ENCODE results near the gene PLXNA2.
A peak's percentile ranks its signal among the peaks of the same experiment; 100 is the strongest.

The PLXNA2 gene

DNA sequence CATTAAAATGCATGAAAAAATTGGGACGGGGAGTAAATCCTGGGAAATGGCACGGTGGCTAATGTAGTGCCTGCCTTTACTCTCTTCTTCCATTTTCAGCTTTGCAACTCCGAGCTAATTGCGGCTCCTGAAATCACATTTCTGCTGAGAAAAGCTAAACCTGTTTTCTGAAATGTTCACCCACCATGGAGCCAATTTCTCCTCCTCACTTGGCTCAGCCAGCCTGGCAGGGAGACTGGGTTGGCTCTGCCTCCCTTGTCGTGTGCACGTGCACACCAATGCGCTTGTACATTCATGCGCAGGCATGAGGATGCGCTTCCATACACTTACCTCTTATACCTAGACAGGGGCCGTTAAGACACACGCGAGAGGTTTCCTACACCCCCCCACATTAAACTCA lies 165.4 kb downstream of the PLXNA2 start:
- H3K27ac ChIP-seq, result no peak overlapping the region
- ChIA-PET CTCF (no interaction called here), POLR2A (ENCODE audit: low non-redundant PET) (no interaction called here)
- TF ChIP-seq, protein P1, sequence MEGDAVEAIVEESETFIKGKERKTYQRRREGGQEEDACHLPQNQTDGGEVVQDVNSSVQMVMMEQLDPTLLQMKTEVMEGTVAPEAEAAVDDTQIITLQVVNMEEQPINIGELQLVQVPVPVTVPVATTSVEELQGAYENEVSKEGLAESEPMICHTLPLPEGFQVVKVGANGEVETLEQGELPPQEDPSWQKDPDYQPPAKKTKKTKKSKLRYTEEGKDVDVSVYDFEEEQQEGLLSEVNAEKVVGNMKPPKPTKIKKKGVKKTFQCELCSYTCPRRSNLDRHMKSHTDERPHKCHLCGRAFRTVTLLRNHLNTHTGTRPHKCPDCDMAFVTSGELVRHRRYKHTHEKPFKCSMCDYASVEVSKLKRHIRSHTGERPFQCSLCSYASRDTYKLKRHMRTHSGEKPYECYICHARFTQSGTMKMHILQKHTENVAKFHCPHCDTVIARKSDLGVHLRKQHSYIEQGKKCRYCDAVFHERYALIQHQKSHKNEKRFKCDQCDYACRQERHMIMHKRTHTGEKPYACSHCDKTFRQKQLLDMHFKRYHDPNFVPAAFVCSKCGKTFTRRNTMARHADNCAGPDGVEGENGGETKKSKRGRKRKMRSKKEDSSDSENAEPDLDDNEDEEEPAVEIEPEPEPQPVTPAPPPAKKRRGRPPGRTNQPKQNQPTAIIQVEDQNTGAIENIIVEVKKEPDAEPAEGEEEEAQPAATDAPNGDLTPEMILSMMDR (conservative IDR thresholded peaks at IDR 0.05; ENCODE audit: low read depth), result no peak
- no peak for DNase-seq (ENCODE audit: low spot score)

DNA sequence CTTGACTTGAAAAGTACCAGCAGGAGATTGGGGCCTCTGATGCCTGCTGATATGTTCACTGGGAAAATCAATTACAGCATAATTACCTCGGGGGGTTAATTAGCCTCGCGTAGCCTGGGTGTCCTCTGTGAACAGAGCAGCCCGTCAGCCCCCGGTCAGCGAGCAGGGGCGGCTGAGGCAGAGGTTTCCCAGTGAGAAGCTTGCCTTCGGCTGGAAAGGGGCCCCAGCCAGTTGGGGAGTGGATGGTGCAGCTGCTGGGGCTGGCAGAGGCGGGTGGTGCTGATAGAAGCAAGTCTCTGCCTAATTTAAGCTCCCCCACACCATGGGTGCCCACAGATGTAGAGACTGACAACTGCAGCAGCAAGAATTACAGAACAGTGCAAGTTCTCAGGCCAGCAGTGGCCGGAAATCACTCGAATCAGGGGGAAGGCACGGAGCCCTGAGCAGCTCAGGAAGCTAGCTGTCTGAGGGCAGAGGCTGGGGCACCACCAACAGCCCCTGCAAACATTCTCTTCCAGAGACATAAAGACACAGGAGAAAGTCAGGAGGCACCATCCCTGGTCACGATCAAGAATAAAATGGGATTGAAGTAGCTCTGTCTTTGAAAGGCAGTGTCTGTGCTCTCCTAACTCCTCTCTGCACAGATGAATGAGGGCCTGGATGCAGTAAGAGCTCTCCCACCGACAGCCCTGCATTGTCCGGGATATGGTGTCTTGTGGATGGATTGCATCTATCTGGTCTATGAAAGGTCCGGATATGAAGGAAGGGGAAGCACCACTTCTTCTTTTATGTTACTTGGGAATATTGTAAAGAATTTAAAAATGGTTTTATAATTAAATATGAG lies 166.7 kb downstream of the PLXNA2 start:
- ChIA-PET CTCF (interaction anchor here (0.7 kb wide), 1 partner anchor 20 kb away, joined by 3 read pairs; no protein-coding TSS in a partner anchor), POLR2A (ENCODE audit: low non-redundant PET) (no interaction called here)
- TF ChIP-seq, protein P1 (conservative IDR thresholded peaks at IDR 0.05; ENCODE audit: low read depth), result no peak
- peak overlapping the region; percentile 13; the same call in 1 of the 2 replicates for H3K27ac ChIP-seq
- no peak for DNase-seq (ENCODE audit: low spot score)

DNA sequence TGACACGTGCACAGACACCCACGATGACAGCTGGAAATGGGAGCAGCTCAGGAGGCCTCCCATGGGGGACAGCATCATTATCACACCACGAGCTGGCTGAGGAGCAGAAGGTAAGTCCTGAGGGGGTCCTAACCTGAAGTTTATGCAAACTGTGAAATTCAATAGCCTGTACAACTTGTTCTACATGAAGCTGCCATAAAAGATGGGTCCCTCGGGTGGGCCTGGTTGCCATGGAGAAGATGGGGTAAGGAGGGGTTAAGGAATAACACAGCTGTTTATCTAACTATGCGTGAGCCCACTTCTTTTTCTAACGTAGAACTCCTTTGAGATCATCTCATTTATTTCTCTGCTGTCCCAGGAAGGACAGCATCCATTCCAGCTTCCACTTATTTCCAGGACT lies 169.8 kb downstream of the PLXNA2 start:
- DNase-seq (ENCODE audit: low spot score), result no peak
- no peak overlapping the region for H3K27ac ChIP-seq
- TF ChIP-seq, protein P1 (conservative IDR thresholded peaks at IDR 0.05; ENCODE audit: low read depth), result no peak
- CTCF ChIA-PET, result interaction anchor here (0.6 kb wide), 1 partner anchor 808 kb away, joined by 3 read pairs; no protein-coding TSS in a partner anchor
- POLR2A ChIA-PET (ENCODE audit: low non-redundant PET), result no interaction called here

DNA sequence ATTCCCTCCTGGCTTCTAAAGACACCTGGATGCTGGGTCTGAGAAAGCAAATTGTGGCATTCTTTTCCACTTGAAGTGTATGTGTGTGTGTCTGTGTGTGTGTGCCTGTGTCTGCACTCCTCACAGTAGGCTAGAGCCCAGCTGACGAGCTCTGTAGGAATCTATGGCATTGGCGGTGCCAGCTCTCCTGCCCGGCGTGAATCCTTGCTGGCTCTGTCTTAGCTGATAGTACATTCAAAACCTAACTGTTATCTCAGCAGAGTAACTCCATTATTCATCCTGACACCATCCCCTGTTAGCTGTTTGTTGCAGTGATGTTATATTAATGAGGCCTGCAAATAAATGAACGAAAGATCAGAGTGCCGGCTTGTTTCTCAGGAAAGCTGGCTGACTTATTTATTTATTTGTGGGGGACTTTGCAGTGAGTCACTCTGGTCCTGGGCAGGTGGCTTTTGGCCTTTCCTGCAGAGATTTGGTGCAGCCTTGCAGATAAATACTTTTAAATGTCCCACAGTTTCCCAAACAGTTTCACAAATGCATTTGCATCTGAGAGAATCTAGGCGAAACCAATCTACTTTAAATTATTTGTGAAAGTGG lies 172.7 kb downstream of the PLXNA2 start:
- no peak overlapping the region for H3K27ac ChIP-seq
- TF ChIP-seq, protein P1 (conservative IDR thresholded peaks at IDR 0.05; ENCODE audit: low read depth), result no peak
- CTCF ChIA-PET, result interaction anchor here (1.2 kb wide), 1 partner anchor 181 kb away, joined by 6 read pairs; no protein-coding TSS in a partner anchor
- DNase-seq (ENCODE audit: low spot score), result no peak
- POLR2A ChIA-PET (ENCODE audit: low non-redundant PET), result no interaction called here

DNA sequence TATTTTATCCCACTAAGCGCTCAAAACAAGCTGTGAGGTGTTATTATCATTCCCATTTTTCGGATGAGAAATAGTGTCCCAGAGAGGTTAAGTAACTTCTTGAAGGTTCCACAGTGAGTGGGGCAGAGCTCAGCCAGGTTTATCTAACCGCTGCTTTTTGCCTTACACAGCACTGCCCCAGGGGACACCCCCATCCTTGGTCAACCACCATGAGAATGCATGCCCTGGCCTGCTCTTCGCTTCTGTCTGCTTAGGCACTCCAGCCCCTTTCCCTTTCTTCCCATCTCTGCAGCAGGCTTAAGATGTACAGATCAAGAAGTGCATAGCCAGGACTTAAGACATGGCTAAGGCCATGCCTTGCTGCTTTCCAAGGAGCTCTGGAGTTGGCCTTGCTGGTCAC lies 174.3 kb downstream of the PLXNA2 start:
- POLR2A ChIA-PET (ENCODE audit: low non-redundant PET), result no interaction called here
- no peak overlapping the region for H3K27ac ChIP-seq
- CTCF ChIA-PET, result interaction anchor here (0.6 to 0.7 kb wide), 2 partner anchors 255 to 1124 kb away, joined by 3 to 4 read pairs; no protein-coding TSS in a partner anchor
- TF ChIP-seq, protein P1 (conservative IDR thresholded peaks at IDR 0.05; ENCODE audit: low read depth), result no peak
- DNase-seq (ENCODE audit: low spot score), result no peak

DNA sequence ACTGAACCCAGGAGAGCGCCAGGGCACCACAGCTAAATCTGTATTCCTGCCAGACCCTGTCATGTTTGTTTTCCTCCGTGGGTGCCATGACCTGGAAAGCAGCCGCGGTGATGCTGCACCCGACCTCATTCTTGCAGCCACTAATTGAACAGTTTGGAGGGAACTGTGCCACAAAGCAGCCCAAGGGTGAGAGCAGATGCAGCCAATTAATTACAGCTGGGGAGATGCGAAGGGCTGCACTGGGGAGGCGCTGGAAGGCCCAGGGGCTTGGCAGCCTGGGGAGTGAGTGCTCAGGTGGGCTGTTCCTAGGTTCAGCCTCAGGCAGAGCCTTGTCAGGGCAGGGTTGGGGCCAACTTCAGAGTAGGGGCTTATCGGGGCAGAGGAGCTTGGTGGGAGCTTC lies 174.9 kb downstream of the PLXNA2 start:
- H3K27ac ChIP-seq, result no peak overlapping the region
- ChIA-PET POLR2A (ENCODE audit: low non-redundant PET) (no interaction called here), CTCF (interaction anchor here (0.6 kb wide), 1 partner anchor 1125 kb away, joined by 3 read pairs; no protein-coding TSS in a partner anchor)
- no peak for DNase-seq (ENCODE audit: low spot score)
- TF ChIP-seq, protein P1 (conservative IDR thresholded peaks at IDR 0.05; ENCODE audit: low read depth), result no peak

All from RWPE1 (cell line).